Measurements from ENCODE around the gene LCE2A. TPM values are rescaled to one million over a fixed set of nuclear protein-coding genes. Genes with fewer than 3 reads are reported as not detected.

The LCE2A gene
- total and polyA plus RNA-seq, 10 donors: not detected

DNA sequence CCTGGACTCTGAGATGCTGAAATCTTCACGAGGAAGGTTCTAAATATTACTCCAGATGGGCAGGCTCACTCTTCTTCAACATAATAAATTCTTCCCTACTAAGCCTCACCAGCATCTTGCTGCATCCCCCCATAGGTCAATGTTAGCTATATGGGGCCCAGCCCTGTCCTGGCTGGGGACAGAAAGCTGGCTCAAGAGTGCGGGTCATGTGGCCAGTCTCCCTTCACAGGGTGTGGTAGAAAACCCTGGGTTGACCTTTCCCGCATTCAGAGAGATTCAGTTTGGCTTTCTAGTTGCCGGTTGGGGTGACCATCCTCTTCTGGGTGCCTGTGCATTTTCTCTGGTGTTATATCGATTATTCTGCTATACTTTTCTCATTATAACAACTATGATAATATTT is 39.9 kb downstream of the LCE2A start:
- intact Hi-C loops (cut with DNase I; ENCODE audit: low total_unique reads): no loop called here
- 76 to 86% (median 77%) methylated on average over 5 of the region's 5 CpGs for WGBS, 5 donors
- no peak for DNase-seq
- no peaks in the 10 kb centered on the region for H3K36me3 ChIP-seq
- no peaks in the 10 kb centered on the region for H3K9me3 ChIP-seq
- H3K4me3 ChIP-seq: no peak overlapping the region
- peaks cover 0 to 17% (median 0%) of the 10 kb centered on the region in 7 donors for H3K27me3 ChIP-seq (replicated peaks in 1 of 7)
- H3K27ac ChIP-seq: no peak overlapping the region
- TF ChIP-seq POLR2A (IDR thresholded peaks at IDR 0.05) (no peak), POLR2AphosphoS5 (IDR thresholded peaks at IDR 0.05) (no peak), CTCF (IDR thresholded peaks at IDR 0.05 in 8 of 11, conservative IDR thresholded peaks at IDR 0.05 in 3 of 11) (no peak)
- no peaks in the 10 kb centered on the region for H3K4me1 ChIP-seq

- Histone ChIP-seq H3K4me3 (no peak overlapping the region), H3K9me3 (no peaks in the 10 kb centered on the region), H3K27ac (no peak overlapping the region), H3K36me3 (no peaks in the 10 kb centered on the region), H3K4me1 (no peaks in the 10 kb centered on the region), H3K27me3 (replicated peaks in 1 of 7) (peaks cover 0 to 35% (median 0%) of the 10 kb centered on the region in 7 donors)
- no peak for TF ChIP-seq POLR2AphosphoS5 (IDR thresholded peaks at IDR 0.05)
- TF ChIP-seq CTCF (IDR thresholded peaks at IDR 0.05 in 8 of 11, conservative IDR thresholded peaks at IDR 0.05 in 3 of 11): no peak
- intact Hi-C loops (cut with DNase I; ENCODE audit: low total_unique reads): no loop called here
- WGBS, 5 donors: 79 to 89% (median 83%) methylated on average over 3 of the region's 3 CpGs
- DNase-seq: no peak
These were observed 41.7 kb downstream of the LCE2A start for GRCh38 chr1:152739841-152740240.

- Histone ChIP-seq H3K9me3 (no peaks in the 10 kb centered on the region), H3K27me3 (replicated peaks in 1 of 7) (peaks cover 0 to 47% (median 0%) of the 10 kb centered on the region in 7 donors), H3K36me3 (no peaks in the 10 kb centered on the region), H3K27ac (no peak overlapping the region), H3K4me3 (no peak overlapping the region), H3K4me1 (no peaks in the 10 kb centered on the region)
- TF ChIP-seq POLR2AphosphoS5 (IDR thresholded peaks at IDR 0.05): no peak
- no peak for TF ChIP-seq POLR2A (IDR thresholded peaks at IDR 0.05)
- TF ChIP-seq CTCF (IDR thresholded peaks at IDR 0.05 in 8 of 11, conservative IDR thresholded peaks at IDR 0.05 in 3 of 11): no peak
- intact Hi-C loops (cut with DNase I; ENCODE audit: low total_unique reads): no loop called here
- no peak for DNase-seq
These were observed 43.5 kb downstream of the LCE2A start for GRCh38 chr1:152741656-152742055.

- peaks cover 0 to 36% (median 0%) of the 10 kb centered on the region in 7 donors for H3K27me3 ChIP-seq (replicated peaks in 1 of 7)
- WGBS, 5 donors: 45 to 67% (median 48%) methylated on average over 2 of the region's 2 CpGs
- TF ChIP-seq POLR2AphosphoS5 (IDR thresholded peaks at IDR 0.05) (no peak), POLR2A (IDR thresholded peaks at IDR 0.05) (no peak), CTCF (IDR thresholded peaks at IDR 0.05 in 8 of 11, conservative IDR thresholded peaks at IDR 0.05 in 3 of 11) (no peak)
These were observed 45.4 kb downstream of the LCE2A start for GRCh38 chr1:152743371-152744145.

More at GRCh38 chr1:152743371-152744145, 45.4 kb downstream of the LCE2A start:
- Histone ChIP-seq H3K4me1 (no peaks in the 10 kb centered on the region), H3K27ac (no peak overlapping the region), H3K36me3 (no peaks in the 10 kb centered on the region), H3K4me3 (no peak overlapping the region), H3K9me3 (no peaks in the 10 kb centered on the region)
- intact Hi-C loops (cut with DNase I; ENCODE audit: low total_unique reads): no loop called here
- no peak for DNase-seq
